HL-60 (cell line): ENCODE results near the gene GPR108.

Experiments used
- GABPA ChIP-seq: IDR thresholded peaks from 2 replicates; pipeline ENCODE4 v1.6.1; 2012; ENCODE audit warnings: low read depth
- POLR2AphosphoS5 ChIP-seq: IDR thresholded peaks from 2 replicates; pipeline ENCODE4 v1.6.1; 2012; ENCODE audit warnings: low read depth
- TF ChIP-seq, protein P1 (sequence below): IDR thresholded peaks from one replicate; pipeline ENCODE4 v1.5.1; 2011; ENCODE audit warnings: low read length, control low read depth, inconsistent platforms; ENCODE audit not compliant: insufficient read depth

GRCh38 chr19:6709549-6709948 is 27.8 kb downstream of the GPR108 start:
- TF ChIP-seq, protein P1, sequence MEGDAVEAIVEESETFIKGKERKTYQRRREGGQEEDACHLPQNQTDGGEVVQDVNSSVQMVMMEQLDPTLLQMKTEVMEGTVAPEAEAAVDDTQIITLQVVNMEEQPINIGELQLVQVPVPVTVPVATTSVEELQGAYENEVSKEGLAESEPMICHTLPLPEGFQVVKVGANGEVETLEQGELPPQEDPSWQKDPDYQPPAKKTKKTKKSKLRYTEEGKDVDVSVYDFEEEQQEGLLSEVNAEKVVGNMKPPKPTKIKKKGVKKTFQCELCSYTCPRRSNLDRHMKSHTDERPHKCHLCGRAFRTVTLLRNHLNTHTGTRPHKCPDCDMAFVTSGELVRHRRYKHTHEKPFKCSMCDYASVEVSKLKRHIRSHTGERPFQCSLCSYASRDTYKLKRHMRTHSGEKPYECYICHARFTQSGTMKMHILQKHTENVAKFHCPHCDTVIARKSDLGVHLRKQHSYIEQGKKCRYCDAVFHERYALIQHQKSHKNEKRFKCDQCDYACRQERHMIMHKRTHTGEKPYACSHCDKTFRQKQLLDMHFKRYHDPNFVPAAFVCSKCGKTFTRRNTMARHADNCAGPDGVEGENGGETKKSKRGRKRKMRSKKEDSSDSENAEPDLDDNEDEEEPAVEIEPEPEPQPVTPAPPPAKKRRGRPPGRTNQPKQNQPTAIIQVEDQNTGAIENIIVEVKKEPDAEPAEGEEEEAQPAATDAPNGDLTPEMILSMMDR = no peak
- TF ChIP-seq GABPA (no peak), POLR2AphosphoS5 (no peak)
